ENCODE data around the gene PIP5K1B. TPM values are rescaled to one million over a fixed set of nuclear protein-coding genes. Genes with fewer than 3 reads are reported as not detected.

PIP5K1B gene
- total and polyA plus RNA-seq, 2 experiments from 2014 or later = 3.7 to 10.2 TPM

DNA sequence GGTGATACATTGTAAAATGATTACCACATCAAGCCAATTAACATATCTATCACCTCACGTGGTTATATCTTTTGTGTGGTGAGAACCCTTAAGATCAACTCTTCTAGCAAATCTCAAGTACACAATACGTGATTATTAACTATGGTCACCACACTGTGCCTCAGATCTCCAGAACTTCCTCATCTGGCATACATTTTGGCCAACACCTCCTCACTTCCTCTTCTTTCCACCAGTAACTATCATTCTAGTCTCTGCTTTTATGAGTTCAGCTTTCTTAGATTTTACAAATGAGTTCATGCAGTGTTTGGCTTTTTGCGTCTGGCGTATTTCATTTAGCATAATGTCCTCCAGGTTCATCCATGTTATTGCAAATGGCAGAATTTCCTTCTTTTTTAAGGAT is 273.0 kb downstream of the PIP5K1B start:
- H3K27ac ChIP-seq = no peak overlapping the region
- WGBS (ENCODE audit: low lambda C conversion rate, missing lambda C conversion rate) = 95% methylated on average over 4 of the region's 4 CpGs
- no peaks in the 10 kb centered on the region for H3K79me2 ChIP-seq
- H3K9me2 ChIP-seq (replicated peaks; ENCODE audit: insufficient read depth) = no peaks in the 10 kb centered on the region
- H3K4me2 ChIP-seq = no peak overlapping the region
- no peaks in the 10 kb centered on the region for H3K9me3 ChIP-seq (ENCODE audit: low read depth)
- peaks cover 41% of the 10 kb centered on the region for H3K4me1 ChIP-seq (ENCODE audit: insufficient read depth)
- H3K4me3 ChIP-seq = no peak overlapping the region
- no peak overlapping the region for H2AFZ ChIP-seq
- H3K36me3 ChIP-seq (replicated peaks; ENCODE audit: insufficient read depth, low read depth) = no peaks in the 10 kb centered on the region
- no peaks in the 10 kb centered on the region for H4K20me1 ChIP-seq (ENCODE audit: insufficient read depth, poor library complexity, severe bottlenecking)
- TF ChIP-seq, protein P1, sequence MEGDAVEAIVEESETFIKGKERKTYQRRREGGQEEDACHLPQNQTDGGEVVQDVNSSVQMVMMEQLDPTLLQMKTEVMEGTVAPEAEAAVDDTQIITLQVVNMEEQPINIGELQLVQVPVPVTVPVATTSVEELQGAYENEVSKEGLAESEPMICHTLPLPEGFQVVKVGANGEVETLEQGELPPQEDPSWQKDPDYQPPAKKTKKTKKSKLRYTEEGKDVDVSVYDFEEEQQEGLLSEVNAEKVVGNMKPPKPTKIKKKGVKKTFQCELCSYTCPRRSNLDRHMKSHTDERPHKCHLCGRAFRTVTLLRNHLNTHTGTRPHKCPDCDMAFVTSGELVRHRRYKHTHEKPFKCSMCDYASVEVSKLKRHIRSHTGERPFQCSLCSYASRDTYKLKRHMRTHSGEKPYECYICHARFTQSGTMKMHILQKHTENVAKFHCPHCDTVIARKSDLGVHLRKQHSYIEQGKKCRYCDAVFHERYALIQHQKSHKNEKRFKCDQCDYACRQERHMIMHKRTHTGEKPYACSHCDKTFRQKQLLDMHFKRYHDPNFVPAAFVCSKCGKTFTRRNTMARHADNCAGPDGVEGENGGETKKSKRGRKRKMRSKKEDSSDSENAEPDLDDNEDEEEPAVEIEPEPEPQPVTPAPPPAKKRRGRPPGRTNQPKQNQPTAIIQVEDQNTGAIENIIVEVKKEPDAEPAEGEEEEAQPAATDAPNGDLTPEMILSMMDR (IDR thresholded peaks at IDR 0.05; ENCODE audit: poor library complexity) = no peak
- TF ChIP-seq EZH2 (IDR thresholded peaks at IDR 0.05; ENCODE audit: borderline replicate concordance) = no peak
- TF ChIP-seq EZH2phosphoT487 (IDR thresholded peaks at IDR 0.05; ENCODE audit: low read depth, severe bottlenecking, unreplicated experiment) = no peak
- no peaks in the 10 kb centered on the region for H3K27me3 ChIP-seq
- DNase-seq (ENCODE audit: low spot score) = no peak

DNA sequence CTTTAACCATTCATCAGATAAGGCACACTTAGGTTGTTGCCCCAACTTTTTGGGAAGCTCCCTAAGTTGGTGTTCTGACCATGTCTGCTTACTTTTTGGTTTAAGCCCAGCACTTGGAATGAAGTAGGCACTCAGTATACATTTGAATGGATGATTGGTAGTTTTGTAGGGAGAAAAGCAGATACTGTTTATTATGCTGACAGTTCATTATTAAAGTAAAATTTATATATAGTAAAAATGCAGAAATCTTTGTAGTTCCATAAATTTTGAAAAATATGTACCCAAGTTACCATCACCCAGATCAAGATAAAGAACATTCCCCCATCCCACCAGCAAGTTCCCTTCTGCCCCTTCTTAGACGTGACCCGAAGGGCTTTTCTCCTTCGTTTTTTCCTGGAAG is 273.5 kb downstream of the PIP5K1B start:
- Histone ChIP-seq H3K27ac (no peak overlapping the region), H3K79me2 (no peaks in the 10 kb centered on the region), H3K9me2 (replicated peaks; ENCODE audit: insufficient read depth) (no peaks in the 10 kb centered on the region), H3K9me3 (ENCODE audit: low read depth) (no peaks in the 10 kb centered on the region), H3K4me1 (ENCODE audit: insufficient read depth) (peaks cover 41% of the 10 kb centered on the region), H4K20me1 (ENCODE audit: insufficient read depth, poor library complexity, severe bottlenecking) (no peaks in the 10 kb centered on the region), H3K36me3 (replicated peaks; ENCODE audit: insufficient read depth, low read depth) (no peaks in the 10 kb centered on the region), H3K4me2 (no peak overlapping the region), H3K4me3 (no peak overlapping the region), H2AFZ (no peak overlapping the region), H3K27me3 (no peaks in the 10 kb centered on the region)
- no peak for DNase-seq (ENCODE audit: low spot score)
- TF ChIP-seq EZH2phosphoT487 (IDR thresholded peaks at IDR 0.05; ENCODE audit: low read depth, severe bottlenecking, unreplicated experiment) (no peak), EZH2 (IDR thresholded peaks at IDR 0.05; ENCODE audit: borderline replicate concordance) (no peak)
- TF ChIP-seq, protein P1 (IDR thresholded peaks at IDR 0.05; ENCODE audit: poor library complexity) = no peak
- 92% methylated on average over 3 of the region's 3 CpGs for WGBS (ENCODE audit: low lambda C conversion rate, missing lambda C conversion rate)

DNA sequence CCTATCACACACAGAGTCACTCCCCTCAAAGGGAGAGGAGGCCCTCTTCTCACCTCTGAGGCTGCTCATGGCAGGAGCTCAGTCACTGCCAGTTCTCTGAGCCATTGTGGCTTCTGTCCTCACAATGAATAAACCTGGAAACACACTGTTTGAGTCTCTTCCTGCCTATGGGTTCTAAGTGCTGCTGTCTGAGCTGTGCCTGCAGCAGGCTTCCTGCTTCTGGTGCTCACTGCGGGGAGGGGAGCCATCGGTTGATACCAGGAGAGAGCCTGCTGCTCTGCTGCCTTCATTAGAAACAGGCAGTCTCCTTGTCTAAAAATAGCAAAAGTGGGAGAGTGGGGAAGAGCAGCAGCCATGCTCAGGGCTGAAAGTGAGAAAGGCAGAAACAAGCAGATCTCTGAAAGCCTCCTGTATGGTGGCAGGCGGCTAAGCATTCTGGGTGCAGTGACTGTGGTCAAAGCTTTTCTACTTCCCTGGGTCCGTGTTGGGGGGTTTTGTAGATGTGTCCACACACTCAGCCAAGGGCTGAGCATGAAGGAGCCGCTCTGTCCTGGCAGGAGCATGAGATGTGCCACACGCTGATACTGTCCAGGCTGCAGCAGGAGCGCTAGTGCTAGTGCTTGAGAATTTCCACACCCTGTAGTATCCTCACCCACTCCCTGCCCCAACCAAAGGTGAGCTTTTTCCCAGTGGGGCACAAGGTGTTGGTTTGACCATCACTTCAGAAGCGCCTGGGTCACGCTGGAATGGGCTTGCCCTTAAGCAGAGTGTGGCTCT is 274.7 kb downstream of the PIP5K1B start:
- Histone ChIP-seq H2AFZ (peak overlapping the region; percentile 2), H3K27me3 (no peaks in the 10 kb centered on the region), H3K9me2 (replicated peaks; ENCODE audit: insufficient read depth) (no peaks in the 10 kb centered on the region), H4K20me1 (ENCODE audit: insufficient read depth, poor library complexity, severe bottlenecking) (no peaks in the 10 kb centered on the region), H3K4me3 (no peak overlapping the region), H3K27ac (peak overlapping the region; percentile 37), H3K79me2 (no peaks in the 10 kb centered on the region), H3K36me3 (replicated peaks; ENCODE audit: insufficient read depth, low read depth) (no peaks in the 10 kb centered on the region), H3K4me1 (ENCODE audit: insufficient read depth) (peaks cover 39% of the 10 kb centered on the region), H3K9me3 (ENCODE audit: low read depth) (no peaks in the 10 kb centered on the region), H3K4me2 (no peak overlapping the region)
- whole genome bisulfite sequencing (ENCODE audit: low lambda C conversion rate, missing lambda C conversion rate) = 60% methylated on average over 9 of the region's 9 CpGs
- TF ChIP-seq, protein P1 (IDR thresholded peaks at IDR 0.05; ENCODE audit: poor library complexity) = no peak
- TF ChIP-seq EZH2 (IDR thresholded peaks at IDR 0.05; ENCODE audit: borderline replicate concordance) = no peak
- TF ChIP-seq EZH2phosphoT487 (IDR thresholded peaks at IDR 0.05; ENCODE audit: low read depth, severe bottlenecking, unreplicated experiment) = no peak
- DNase-seq (ENCODE audit: low spot score) = no peak

All from hepatocyte (in vitro differentiated cells).